ENCODE results near the gene PSMA3.
A peak's percentile ranks its signal among the peaks of the same experiment; 100 is the strongest.

The PSMA3 gene

DNA sequence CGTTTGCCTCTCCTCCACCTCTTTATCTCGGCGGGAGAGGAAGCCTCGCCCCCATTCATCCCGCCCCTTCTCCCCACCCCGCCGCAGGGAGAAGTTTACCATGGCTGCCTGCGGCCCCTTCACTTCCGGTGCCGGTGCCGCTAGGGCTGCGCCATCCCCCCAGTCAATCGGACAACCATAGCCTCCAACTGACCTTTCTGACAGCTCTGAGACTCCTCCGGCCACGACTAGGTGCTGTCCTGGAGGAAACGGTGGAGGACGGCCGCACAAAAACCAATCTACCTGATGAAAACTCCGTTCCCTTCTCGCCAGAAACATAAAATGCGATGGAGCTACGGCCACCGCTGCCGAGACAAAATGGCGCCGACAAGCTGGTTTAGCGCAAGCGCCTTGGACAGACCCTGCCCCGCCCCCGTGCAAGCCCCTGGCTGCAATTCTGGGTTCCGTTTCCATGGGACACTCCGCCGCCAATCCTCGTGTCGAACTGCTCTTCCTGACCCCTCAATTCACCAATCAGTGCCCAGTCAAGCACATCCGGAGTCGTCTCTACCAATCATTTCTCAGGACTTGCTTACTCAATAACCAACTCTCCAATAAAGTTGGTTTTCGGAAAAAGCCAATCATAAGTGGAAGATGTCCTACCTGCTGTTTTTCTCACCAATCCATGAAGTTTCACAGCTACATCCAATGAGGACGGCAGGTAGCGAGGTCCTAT lies 53.3 kb downstream of the PSMA3 start:
- H3K27ac ChIP-seq (ENCODE audit: low read depth, low read length) = peak overlapping the region; percentile 95
- H3K4me1 ChIP-seq (ENCODE audit: control insufficient read depth in 5 of 5, insufficient read depth in 5 of 5, low read length in 5 of 5) = peaks cover 4 to 41% (median 34%) of the 10 kb centered on the region in 5 donors
- H3K9me3 ChIP-seq (ENCODE audit: control insufficient read depth in 5 of 5, low read length in 5 of 5) = no peaks in the 10 kb centered on the region
- H3K4me3 ChIP-seq (ENCODE audit: low read depth in 1 of 5, low read length in 5 of 5) = peak overlapping the region; percentile 87 to 99 (median 98)
- H3K9ac ChIP-seq (ENCODE audit: low read length in 5 of 5) = peak overlapping the region; percentile 64 to 92 (median 89)
- peaks cover under 1 to 29% (median 17%) of the 10 kb centered on the region in 5 donors for H3K36me3 ChIP-seq (ENCODE audit: control insufficient read depth in 5 of 5, insufficient read depth in 5 of 5, low read length in 5 of 5)
- H3K27me3 ChIP-seq (ENCODE audit: control insufficient read depth in 5 of 5, insufficient read depth in 4 of 5, low read length in 5 of 5) = peaks cover 0 to 2% (median 0%) of the 10 kb centered on the region in 5 donors

DNA sequence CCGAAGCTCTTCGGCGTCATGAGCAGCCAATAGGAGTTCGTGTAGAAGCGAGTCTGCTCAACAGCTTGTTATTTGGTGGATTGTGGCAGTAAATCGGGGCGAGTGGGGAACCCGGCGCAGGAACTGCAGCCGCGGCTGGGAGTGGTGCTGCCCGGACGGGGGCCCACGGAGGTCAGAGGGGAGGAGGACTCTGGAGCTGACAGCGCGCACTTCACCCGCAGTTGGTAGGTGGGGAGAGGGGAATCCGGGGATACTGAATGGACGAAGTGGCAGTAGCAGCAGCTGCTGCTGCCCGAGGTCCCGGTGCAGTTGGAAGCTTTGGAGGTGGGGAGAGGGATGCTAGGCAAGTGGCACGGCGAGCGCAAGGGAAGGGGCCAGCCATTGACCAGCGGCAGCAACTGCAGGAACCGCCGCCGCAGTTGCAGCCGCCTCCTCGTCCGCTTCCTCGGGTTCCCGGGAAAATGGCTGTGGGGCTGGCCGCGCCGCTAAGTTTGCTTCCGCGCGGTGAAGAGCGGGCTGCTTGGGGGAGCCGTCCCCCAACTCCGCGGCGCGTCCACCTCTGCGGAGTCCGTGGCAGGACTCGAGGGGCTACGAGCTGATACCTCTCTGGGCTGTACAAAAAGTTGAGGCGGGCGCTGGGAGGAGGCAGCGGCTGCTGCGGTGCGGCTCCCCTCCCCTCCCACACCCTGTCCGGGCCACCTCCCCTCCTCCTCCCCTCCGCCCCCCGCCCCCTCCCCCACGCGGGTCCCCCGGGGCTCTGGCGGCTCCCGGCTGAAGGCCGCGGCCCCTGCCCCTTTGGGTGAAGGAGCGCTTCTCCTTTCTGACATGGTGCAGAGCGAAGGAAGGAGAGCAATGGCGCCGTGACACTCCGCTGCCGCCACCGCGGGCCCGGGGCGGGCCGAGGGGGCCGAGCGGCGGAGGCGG lies 54.1 kb downstream of the PSMA3 start, which contains the start of gene ARID4A:
ARID4A (plus strand) TSS at position 79 of the 924 bp plus-strand sequence. CDS start 1,300 bp downstream, outside the sequence.
- Histone ChIP-seq H3K27ac (ENCODE audit: low read depth, low read length) (peak within 1 kb of the TSS; percentile 95), H3K4me1 (ENCODE audit: control insufficient read depth in 5 of 5, insufficient read depth in 5 of 5, low read length in 5 of 5) (peaks cover 4 to 39% (median 34%) of the 10 kb centered on the region in 5 donors), H3K9me3 (ENCODE audit: control insufficient read depth in 5 of 5, low read length in 5 of 5) (no peaks in the 10 kb centered on the region), H3K36me3 (ENCODE audit: control insufficient read depth in 5 of 5, insufficient read depth in 5 of 5, low read length in 5 of 5) (peaks cover 4 to 29% (median 21%) of the 10 kb centered on the region in 5 donors), H3K27me3 (ENCODE audit: control insufficient read depth in 5 of 5, insufficient read depth in 4 of 5, low read length in 5 of 5) (peaks cover 0 to 2% (median 0%) of the 10 kb centered on the region in 5 donors), H3K9ac (ENCODE audit: low read length in 5 of 5) (peak within 1 kb of the TSS; percentile 89 to 98 (median 92)), H3K4me3 (ENCODE audit: low read depth in 1 of 5, low read length in 5 of 5) (peak within 1 kb of the TSS; percentile 87 to 99 (median 98))

DNA sequence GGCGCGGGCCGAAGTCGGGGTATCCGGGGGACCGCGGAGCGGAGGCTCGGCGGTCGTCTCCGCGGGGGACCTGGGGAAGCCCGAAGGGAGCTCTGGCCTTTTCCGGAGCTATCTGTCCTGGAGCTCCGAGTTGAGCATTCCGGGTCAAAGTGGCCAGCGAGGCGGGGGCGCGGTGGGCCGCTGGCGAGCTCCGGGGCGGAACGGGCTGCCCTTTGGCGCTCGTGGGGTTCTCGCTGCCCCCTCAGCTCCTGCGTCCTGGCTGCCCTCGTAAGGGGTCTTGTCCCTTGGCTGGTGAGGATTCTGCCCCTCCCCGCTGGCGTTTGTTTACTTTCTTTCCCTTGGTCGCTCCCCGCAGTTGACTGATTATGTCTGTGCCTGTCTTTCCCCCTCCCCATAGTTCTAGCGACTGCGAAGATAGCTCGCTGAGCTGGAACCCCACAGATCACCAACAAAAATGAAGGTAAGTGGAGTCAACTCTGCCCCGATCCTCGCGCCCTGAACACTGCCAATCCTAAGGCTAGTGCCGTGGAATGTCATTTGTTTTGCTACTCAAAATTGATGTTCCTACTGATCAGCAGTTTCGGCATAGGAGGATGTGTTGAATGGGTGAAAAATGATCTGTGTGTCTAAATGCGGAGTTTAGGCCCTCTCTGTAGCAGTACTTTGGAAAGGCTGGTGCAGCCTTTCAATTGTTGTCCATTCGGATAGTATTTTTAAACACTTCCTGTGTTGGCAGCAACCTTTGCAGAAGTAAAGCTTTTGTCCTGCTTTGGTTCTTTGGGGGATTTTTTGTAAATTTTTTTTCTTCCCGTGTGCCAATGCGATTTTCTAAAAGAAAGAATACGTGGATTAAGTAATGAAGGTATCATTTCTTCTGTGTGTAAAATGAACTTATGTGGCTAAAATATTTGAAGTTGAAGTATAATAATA lies 55.0 kb downstream of the PSMA3 start:
- H3K27ac ChIP-seq (ENCODE audit: low read depth, low read length) = peak overlapping the region; percentile 92
- peak overlapping the region; percentile 87 to 99 (median 97) for H3K4me3 ChIP-seq (ENCODE audit: low read depth in 1 of 5, low read length in 5 of 5)

DNA sequence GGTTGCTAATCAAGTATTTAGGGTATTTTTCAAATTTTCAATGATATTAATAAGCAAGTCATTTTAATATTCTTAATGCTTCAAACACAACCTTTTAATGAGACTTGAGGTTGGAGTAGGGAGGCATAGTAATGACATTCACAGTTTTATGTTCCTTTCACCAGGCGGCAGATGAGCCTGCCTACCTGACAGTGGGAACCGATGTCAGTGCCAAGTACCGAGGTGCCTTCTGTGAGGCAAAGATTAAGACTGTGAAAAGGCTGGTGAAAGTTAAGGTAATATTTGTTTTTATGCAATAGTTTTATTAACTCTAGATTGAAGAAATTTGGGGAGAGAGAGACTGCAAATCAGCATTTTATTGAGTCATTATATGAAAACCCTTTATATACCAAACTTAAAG lies 56.8 kb downstream of the PSMA3 start:
- Histone ChIP-seq H3K4me3 (ENCODE audit: low read depth in 1 of 5, low read length in 5 of 5) (no peak overlapping the region), H3K4me1 (ENCODE audit: control insufficient read depth in 5 of 5, insufficient read depth in 5 of 5, low read length in 5 of 5) (peaks cover 4 to 27% (median 21%) of the 10 kb centered on the region in 5 donors), H3K27me3 (ENCODE audit: control insufficient read depth in 5 of 5, insufficient read depth in 4 of 5, low read length in 5 of 5) (peaks cover 0 to 2% (median 0%) of the 10 kb centered on the region in 5 donors), H3K27ac (ENCODE audit: low read depth, low read length) (no peak overlapping the region), H3K36me3 (ENCODE audit: control insufficient read depth in 5 of 5, insufficient read depth in 5 of 5, low read length in 5 of 5) (peaks cover 15 to 31% (median 25%) of the 10 kb centered on the region in 5 donors), H3K9me3 (ENCODE audit: control insufficient read depth in 5 of 5, low read length in 5 of 5) (no peaks in the 10 kb centered on the region), H3K9ac (ENCODE audit: low read length in 5 of 5) (peak overlapping the region in 1 of 5 donors; percentile 46)

More for the DNA sequence above, 55.0 kb downstream of the PSMA3 start:
- Histone ChIP-seq H3K4me1 (ENCODE audit: control insufficient read depth in 5 of 5, insufficient read depth in 5 of 5, low read length in 5 of 5) (peaks cover 4 to 39% (median 34%) of the 10 kb centered on the region in 5 donors), H3K9ac (ENCODE audit: low read length in 5 of 5) (peak overlapping the region; percentile 73 to 98 (median 90)), H3K36me3 (ENCODE audit: control insufficient read depth in 5 of 5, insufficient read depth in 5 of 5, low read length in 5 of 5) (peaks cover 9 to 22% (median 14%) of the 10 kb centered on the region in 5 donors), H3K9me3 (ENCODE audit: control insufficient read depth in 5 of 5, low read length in 5 of 5) (no peaks in the 10 kb centered on the region), H3K27me3 (ENCODE audit: control insufficient read depth in 5 of 5, insufficient read depth in 4 of 5, low read length in 5 of 5) (peaks cover 0 to 2% (median 0%) of the 10 kb centered on the region in 5 donors)

DNA sequence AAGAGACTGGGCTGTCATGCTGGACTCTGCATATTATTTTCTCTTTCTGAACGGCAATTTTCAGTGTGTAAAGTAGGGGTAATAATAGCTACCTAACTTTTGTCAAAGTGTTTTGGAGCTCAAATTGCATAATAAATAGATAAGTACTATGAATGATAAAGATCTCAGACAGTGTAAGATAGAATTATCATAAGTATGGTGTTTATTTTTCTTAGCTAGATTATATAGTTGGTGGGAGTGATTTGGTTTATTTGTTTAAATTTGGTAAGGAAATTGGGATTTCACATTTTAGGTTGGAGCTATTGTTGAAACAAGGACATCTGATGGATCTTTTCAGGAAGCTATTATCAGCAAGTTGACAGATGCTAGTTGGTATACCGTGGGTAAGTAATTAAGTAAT lies 61.1 kb downstream of the PSMA3 start:
- Histone ChIP-seq H3K4me1 (ENCODE audit: control insufficient read depth in 5 of 5, insufficient read depth in 5 of 5, low read length in 5 of 5) (peaks cover 0 to 5% (median 2%) of the 10 kb centered on the region in 5 donors), H3K9ac (ENCODE audit: low read length in 5 of 5) (no peak overlapping the region), H3K27me3 (ENCODE audit: control insufficient read depth in 5 of 5, insufficient read depth in 4 of 5, low read length in 5 of 5) (no peaks in the 10 kb centered on the region), H3K36me3 (ENCODE audit: control insufficient read depth in 5 of 5, insufficient read depth in 5 of 5, low read length in 5 of 5) (peaks cover 24 to 49% (median 38%) of the 10 kb centered on the region in 5 donors), H3K27ac (ENCODE audit: low read depth, low read length) (no peak overlapping the region), H3K9me3 (ENCODE audit: control insufficient read depth in 5 of 5, low read length in 5 of 5) (no peaks in the 10 kb centered on the region), H3K4me3 (ENCODE audit: low read depth in 1 of 5, low read length in 5 of 5) (no peak overlapping the region)

DNA sequence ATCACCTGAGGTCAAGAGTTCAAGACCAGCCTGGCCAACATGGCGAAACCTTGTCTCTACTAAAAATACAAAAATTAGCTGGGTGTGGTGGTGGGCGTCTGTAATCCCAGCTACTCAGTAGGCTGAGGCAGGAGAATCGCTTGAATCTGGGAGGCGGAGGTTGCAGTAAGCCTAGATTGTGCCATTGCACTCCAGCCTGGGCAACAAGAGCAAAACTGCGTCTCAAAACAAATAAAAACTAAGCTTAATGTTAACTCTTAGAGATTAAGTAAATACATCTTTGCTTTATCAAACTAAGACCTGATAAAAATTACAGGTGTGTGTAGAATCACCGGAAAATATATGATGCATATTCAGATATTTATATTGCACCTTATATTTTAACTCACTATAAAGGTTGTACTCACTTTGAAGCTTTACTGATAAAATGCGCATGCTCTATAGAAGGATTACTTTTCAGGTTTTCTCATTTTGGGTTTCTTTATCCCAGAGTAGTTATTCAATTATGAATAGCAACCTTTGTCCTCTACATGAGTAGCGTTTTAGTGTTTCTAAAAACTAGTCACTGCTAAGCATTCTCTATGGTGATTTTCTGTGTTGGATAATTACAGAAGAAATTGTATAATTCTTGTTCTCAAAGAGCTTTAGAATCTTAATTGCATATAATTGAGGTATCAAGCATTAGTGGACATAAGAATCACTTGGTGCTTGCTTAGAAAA lies 63.1 kb downstream of the PSMA3 start:
- Histone ChIP-seq H3K4me3 (ENCODE audit: low read depth in 1 of 5, low read length in 5 of 5) (no peak overlapping the region), H3K9ac (ENCODE audit: low read length in 5 of 5) (no peak overlapping the region), H3K4me1 (ENCODE audit: control insufficient read depth in 5 of 5, insufficient read depth in 5 of 5, low read length in 5 of 5) (no peaks in the 10 kb centered on the region), H3K27ac (ENCODE audit: low read depth, low read length) (no peak overlapping the region), H3K9me3 (ENCODE audit: control insufficient read depth in 5 of 5, low read length in 5 of 5) (no peaks in the 10 kb centered on the region), H3K36me3 (ENCODE audit: control insufficient read depth in 5 of 5, insufficient read depth in 5 of 5, low read length in 5 of 5) (peaks cover 24 to 44% (median 40%) of the 10 kb centered on the region in 5 donors), H3K27me3 (ENCODE audit: control insufficient read depth in 5 of 5, insufficient read depth in 4 of 5, low read length in 5 of 5) (no peaks in the 10 kb centered on the region)

DNA sequence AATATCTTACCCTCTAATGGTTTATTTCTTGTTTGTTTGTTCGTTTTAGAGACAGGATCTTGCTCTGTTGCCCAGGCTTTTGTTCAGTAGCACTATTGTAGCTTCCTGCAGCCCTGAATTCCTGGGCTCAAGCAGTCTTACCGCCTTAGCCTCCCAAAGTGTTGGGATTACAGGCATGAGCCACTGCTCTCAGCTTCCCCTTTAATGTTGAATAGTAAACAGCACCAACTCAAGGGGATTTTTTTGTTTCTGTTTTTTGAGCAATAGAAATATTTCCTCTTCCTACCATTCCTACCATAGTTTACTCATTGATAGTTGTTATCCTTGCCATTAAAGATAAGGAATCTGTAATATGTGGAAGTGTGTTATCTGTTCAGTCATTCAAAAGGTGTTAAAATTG lies 64.4 kb downstream of the PSMA3 start:
- H3K36me3 ChIP-seq (ENCODE audit: control insufficient read depth in 5 of 5, insufficient read depth in 5 of 5, low read length in 5 of 5) = peaks cover 25 to 46% (median 38%) of the 10 kb centered on the region in 5 donors
- no peak overlapping the region for H3K4me3 ChIP-seq (ENCODE audit: low read depth in 1 of 5, low read length in 5 of 5)
- no peaks in the 10 kb centered on the region for H3K27me3 ChIP-seq (ENCODE audit: control insufficient read depth in 5 of 5, insufficient read depth in 4 of 5, low read length in 5 of 5)
- no peaks in the 10 kb centered on the region for H3K4me1 ChIP-seq (ENCODE audit: control insufficient read depth in 5 of 5, insufficient read depth in 5 of 5, low read length in 5 of 5)
- H3K9ac ChIP-seq (ENCODE audit: low read length in 5 of 5) = no peak overlapping the region
- H3K27ac ChIP-seq (ENCODE audit: low read depth, low read length) = no peak overlapping the region
- H3K9me3 ChIP-seq (ENCODE audit: control insufficient read depth in 5 of 5, low read length in 5 of 5) = no peaks in the 10 kb centered on the region

DNA sequence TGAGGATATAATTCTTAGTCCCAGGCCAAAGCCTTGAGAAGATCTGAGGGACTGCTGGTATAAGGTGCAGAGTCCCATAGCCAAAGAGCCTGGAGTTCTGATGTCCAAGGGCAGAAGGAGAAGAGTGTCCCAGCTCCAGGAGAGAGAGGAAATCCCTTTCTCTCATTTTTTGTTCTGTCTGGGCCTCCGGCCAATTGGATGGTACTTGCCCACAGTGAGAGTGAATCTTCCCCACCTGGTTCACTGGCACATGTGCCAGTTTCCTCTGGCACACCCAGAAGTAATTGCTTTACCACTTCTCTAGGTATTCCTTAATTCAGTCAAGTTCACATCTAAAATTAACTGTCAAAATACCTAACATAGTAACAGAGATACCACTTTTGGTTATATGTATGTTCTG lies 69.1 kb downstream of the PSMA3 start:
- Histone ChIP-seq H3K4me3 (ENCODE audit: low read depth in 1 of 5, low read length in 5 of 5) (no peak overlapping the region), H3K9me3 (ENCODE audit: control insufficient read depth in 5 of 5, low read length in 5 of 5) (no peaks in the 10 kb centered on the region), H3K27me3 (ENCODE audit: control insufficient read depth in 5 of 5, insufficient read depth in 4 of 5, low read length in 5 of 5) (no peaks in the 10 kb centered on the region), H3K27ac (ENCODE audit: low read depth, low read length) (no peak overlapping the region), H3K36me3 (ENCODE audit: control insufficient read depth in 5 of 5, insufficient read depth in 5 of 5, low read length in 5 of 5) (peaks cover 14 to 33% (median 25%) of the 10 kb centered on the region in 5 donors), H3K4me1 (ENCODE audit: control insufficient read depth in 5 of 5, insufficient read depth in 5 of 5, low read length in 5 of 5) (no peaks in the 10 kb centered on the region), H3K9ac (ENCODE audit: low read length in 5 of 5) (no peak overlapping the region)

DNA sequence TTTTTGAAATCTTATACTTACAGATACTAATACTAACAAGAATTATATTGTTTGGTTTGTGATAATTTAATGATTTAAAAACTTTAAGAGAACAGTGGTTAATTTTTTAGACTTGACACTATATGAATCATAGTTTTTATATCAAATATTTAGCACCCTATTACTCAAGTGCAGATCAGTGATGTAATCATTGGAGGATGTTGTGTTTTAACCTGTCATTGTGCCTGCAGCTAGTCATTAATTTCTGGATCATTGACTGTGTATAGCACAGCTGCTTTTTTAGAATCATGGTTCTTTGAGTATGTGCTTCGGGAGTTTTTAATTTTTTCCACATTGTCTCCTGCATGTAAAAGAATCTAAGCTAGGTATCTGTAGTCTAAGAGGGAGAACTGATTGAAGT lies 71.0 kb downstream of the PSMA3 start:
- no peaks in the 10 kb centered on the region for H3K9me3 ChIP-seq (ENCODE audit: control insufficient read depth in 5 of 5, low read length in 5 of 5)
- H3K27me3 ChIP-seq (ENCODE audit: control insufficient read depth in 5 of 5, insufficient read depth in 4 of 5, low read length in 5 of 5) = no peaks in the 10 kb centered on the region
- H3K9ac ChIP-seq (ENCODE audit: low read length in 5 of 5) = no peak overlapping the region
- H3K4me1 ChIP-seq (ENCODE audit: control insufficient read depth in 5 of 5, insufficient read depth in 5 of 5, low read length in 5 of 5) = no peaks in the 10 kb centered on the region
- H3K4me3 ChIP-seq (ENCODE audit: low read depth in 1 of 5, low read length in 5 of 5) = no peak overlapping the region
- no peak overlapping the region for H3K27ac ChIP-seq (ENCODE audit: low read depth, low read length)
- peaks cover 20 to 41% (median 25%) of the 10 kb centered on the region in 5 donors for H3K36me3 ChIP-seq (ENCODE audit: control insufficient read depth in 5 of 5, insufficient read depth in 5 of 5, low read length in 5 of 5)
